GM12864 (cell line): ENCODE measurements around the gene RNU4-1.

Experiments
- DNase-seq: peaks from one replicate; pipeline ENCODE4 v3.0.0-alpha.2; 2011; ENCODE audit warnings: low read depth
- H3K4me3 ChIP-seq: 2 replicates; pipeline ENCODE4 v1.5.1; 2011; ENCODE audit warnings: mild to moderate bottlenecking, low read depth, low read length, control low read depth
- CTCF ChIP-seq: IDR thresholded peaks from 2 replicates; pipeline ENCODE4 v1.5.1; 2011; ENCODE audit warnings: low read depth, mild to moderate bottlenecking, moderate library complexity, low read length, control low read depth, inconsistent platforms; ENCODE audit errors: missing control alignments

Gene RNU4-1

GRCh38 chr12:120263748-120264085, 29.3 kb downstream of the RNU4-1 start:
- no peak for TF ChIP-seq CTCF
- H3K4me3 ChIP-seq: no peak overlapping the region
- DNase-seq: no peak

- no peak overlapping the region for H3K4me3 ChIP-seq
Observed at GRCh38 chr12:120262852-120263747, 29.9 kb downstream of the RNU4-1 start.

GRCh38 chr12:120261951-120262851, 30.8 kb downstream of the RNU4-1 start:
- no peak overlapping the region for H3K4me3 ChIP-seq
- TF ChIP-seq CTCF: no peak
- DNase-seq: no peak

More at GRCh38 chr12:120262852-120263747, 29.9 kb downstream of the RNU4-1 start:
- TF ChIP-seq CTCF: no peak
- DNase-seq: no peak

- TF ChIP-seq CTCF: no peak
- H3K4me3 ChIP-seq: no peak overlapping the region
- no peak for DNase-seq
Observed at GRCh38 chr12:120260607-120261006, 32.4 kb downstream of the RNU4-1 start.

GRCh38 chr12:120259418-120260202, 33.4 kb downstream of the RNU4-1 start:
- no peak for TF ChIP-seq CTCF
- no peak overlapping the region for H3K4me3 ChIP-seq
- DNase-seq: no peak

- no peak for DNase-seq
- H3K4me3 ChIP-seq: no peak overlapping the region
- no peak for TF ChIP-seq CTCF
Observed at GRCh38 chr12:120258323-120258896, 34.6 kb downstream of the RNU4-1 start.
